HG03469 (cell line): ENCODE results near the gene SNRNP27.
A peak's percentile ranks its signal among the peaks of the same experiment; 100 is the strongest.
"Not testable (repeated sequence)": the region's sequence is repeated elsewhere in the genome, so short reads cannot be mapped to it uniquely, and the experiment has no call there.

Source experiments
- ATAC-seq: cut with Tn5 transposase; IDR thresholded peaks from one replicate; pipeline ENCODE4 v1.9.1; 2021; ENCODE audit warnings: mild to moderate bottlenecking, moderate library complexity, moderate number of reproducible peaks; ENCODE audit not compliant: unreplicated experiment

SNRNP27 gene

GRCh38 chr2:69893684-69894551 is at the start of gene SNRNP27:
Gene SNRNP27 (plus strand): TSS chr2:69893956. CDS start chr2:69893985, 29 bp downstream.
- no peak for ATAC-seq

- no peak for ATAC-seq
Observed at GRCh38 chr2:69843993-69844392, 49.8 kb upstream of the SNRNP27 start.

GRCh38 chr2:69844560-69844959 is 49.2 kb upstream of the SNRNP27 start:
- ATAC-seq, result no peak

- no peak for ATAC-seq
Observed at GRCh38 chr2:69846182-69847067, 47.3 kb upstream of the SNRNP27 start.

- no peak for ATAC-seq
Observed at GRCh38 chr2:69847068-69847828, 46.5 kb upstream of the SNRNP27 start.

GRCh38 chr2:69848186-69848790 is 45.5 kb upstream of the SNRNP27 start:
- no peak for ATAC-seq

GRCh38 chr2:69858261-69858660 is 35.5 kb upstream of the SNRNP27 start:
- ATAC-seq, result no peak

- ATAC-seq, result no peak
Observed at GRCh38 chr2:69863298-69863697, 30.5 kb upstream of the SNRNP27 start.

GRCh38 chr2:69888451-69888850 is 5.3 kb upstream of the SNRNP27 start:
- no peak for ATAC-seq

GRCh38 chr2:69889302-69889701 is 4.5 kb upstream of the SNRNP27 start:
- ATAC-seq, result no peak

GRCh38 chr2:69890881-69891280 is 2.9 kb upstream of the SNRNP27 start:
- ATAC-seq, result no peak

- ATAC-seq, result not testable (repeated sequence)
Observed at GRCh38 chr2:69892838-69893424, 825 bp upstream of the SNRNP27 start.

GRCh38 chr2:69894737-69895136 is 981 bp downstream of the SNRNP27 start:
- not testable (repeated sequence) for ATAC-seq

GRCh38 chr2:69902213-69902922 is 8.6 kb downstream of the SNRNP27 start:
- ATAC-seq, result no peak

GRCh38 chr2:69907216-69907615 is 13.5 kb downstream of the SNRNP27 start:
- ATAC-seq, result no peak

GRCh38 chr2:69911985-69912563 is 18.3 kb downstream of the SNRNP27 start:
- ATAC-seq, result no peak

GRCh38 chr2:69914164-69914949 is 20.6 kb downstream of the SNRNP27 start:
- peak; percentile 85 for ATAC-seq
